Measurements from ENCODE around the gene FAM210A.

FAM210A gene

DNA sequence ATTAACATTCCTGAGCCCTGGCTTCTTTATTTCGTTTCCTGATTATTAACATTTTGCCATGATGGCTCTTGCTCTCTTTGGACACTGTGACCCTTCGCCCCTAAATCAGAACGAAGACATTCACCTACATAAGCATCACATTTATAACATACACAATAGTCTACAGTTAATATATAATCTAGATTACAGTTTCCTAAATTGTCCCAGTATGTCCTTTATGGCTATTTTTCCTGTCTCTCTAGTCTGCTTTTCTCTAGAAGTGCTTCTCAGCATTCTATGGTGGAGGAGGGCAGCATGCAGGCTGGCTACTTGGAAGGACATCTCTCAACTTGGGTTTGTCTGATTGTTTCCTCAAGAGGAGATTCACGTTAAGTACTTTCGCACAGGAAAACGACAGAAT, 49.9 kb downstream of the FAM210A start:
- no peak overlapping the region for H3K9ac ChIP-seq (ENCODE audit: low read length)
- H3K27me3 ChIP-seq (ENCODE audit: control insufficient read depth in 1 of 2, insufficient read depth in 1 of 2, low read length in 2 of 2): no peaks in the 10 kb centered on the region
- no peak overlapping the region for H4K91ac ChIP-seq (ENCODE audit: low read length)
- H2BK12ac ChIP-seq (ENCODE audit: low read length in 2 of 2): no peak overlapping the region
- H3K4ac ChIP-seq (ENCODE audit: low read depth in 1 of 2, low read length in 2 of 2): no peak overlapping the region
- no peak overlapping the region for H2BK5ac ChIP-seq (ENCODE audit: low read depth, low read length, poor library complexity, severe bottlenecking)
- no peak overlapping the region for H3K4me2 ChIP-seq (ENCODE audit: low read length, poor library complexity, severe bottlenecking)
- no peak for DNase-seq
- no peak overlapping the region for H3K27ac ChIP-seq (ENCODE audit: low read length, poor library complexity, severe bottlenecking)
- no peak overlapping the region for H3K14ac ChIP-seq (ENCODE audit: low read length in 2 of 2)
- peak overlapping the region in 1 of 2 experiments; percentile 28 for H3K4me3 ChIP-seq (ENCODE audit: insufficient read depth in 1 of 2, low read depth in 1 of 2, low read length in 2 of 2)
- H2BK120ac ChIP-seq (ENCODE audit: low read depth, low read length): no peak overlapping the region
- H3K23ac ChIP-seq (ENCODE audit: low read length in 2 of 2): no peak overlapping the region
- H2AK5ac ChIP-seq (ENCODE audit: low read length, severe bottlenecking): no peak overlapping the region
- peaks cover 0 to 5% of the 10 kb centered on the region in 2 experiments for H3K36me3 ChIP-seq (ENCODE audit: control insufficient read depth in 1 of 2, insufficient read depth in 2 of 2, low read depth in 1 of 2, low read length in 2 of 2)
- no peak overlapping the region for H4K8ac ChIP-seq (ENCODE audit: low read length)
- H2BK15ac ChIP-seq (ENCODE audit: low read depth, poor library complexity, severe bottlenecking): no peak overlapping the region
- H2AFZ ChIP-seq (ENCODE audit: low read depth, low read length): no peak overlapping the region
- H3K4me1 ChIP-seq (ENCODE audit: control insufficient read depth, insufficient read depth, low read depth, low read length): no peaks in the 10 kb centered on the region
- peaks cover 10% of the 10 kb centered on the region for H3K79me1 ChIP-seq (replicated peaks; ENCODE audit: low read length, poor library complexity, severe bottlenecking)
- no peak overlapping the region for H3K18ac ChIP-seq (ENCODE audit: low read depth in 1 of 2, low read length in 2 of 2)
- H3K9me3 ChIP-seq (ENCODE audit: control insufficient read depth, low read length): no peaks in the 10 kb centered on the region
- WGBS: 97% methylated on average over 6 of the region's 6 CpGs

DNA sequence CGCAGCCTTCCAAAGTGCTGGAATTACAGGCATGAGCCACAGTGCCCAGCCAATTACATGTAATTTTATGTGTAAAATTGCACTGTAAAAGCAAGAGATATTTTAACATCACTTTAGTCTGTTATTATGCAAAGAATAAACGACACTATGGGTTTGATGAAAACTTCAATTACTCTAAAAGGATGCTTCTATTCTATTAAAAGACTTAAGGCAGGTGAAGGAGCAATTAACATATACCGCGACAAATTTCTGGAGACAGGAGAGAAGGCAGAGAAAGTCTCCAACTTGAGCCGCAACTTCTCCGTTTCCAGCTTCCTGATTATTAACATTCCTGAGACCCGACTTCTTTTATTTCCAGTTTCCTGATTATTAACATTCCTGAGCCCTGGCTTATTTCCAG, 53.7 kb downstream of the FAM210A start:
- Histone ChIP-seq H3K27ac (ENCODE audit: low read length, poor library complexity, severe bottlenecking) (no peak overlapping the region), H3K79me1 (replicated peaks; ENCODE audit: low read length, poor library complexity, severe bottlenecking) (peaks cover 14% of the 10 kb centered on the region), H3K9ac (ENCODE audit: low read length) (no peak overlapping the region), H3K18ac (ENCODE audit: low read depth in 1 of 2, low read length in 2 of 2) (no peak overlapping the region), H3K4me3 (ENCODE audit: insufficient read depth in 1 of 2, low read depth in 1 of 2, low read length in 2 of 2) (no peak overlapping the region), H4K91ac (ENCODE audit: low read length) (no peak overlapping the region), H3K4me1 (ENCODE audit: control insufficient read depth, insufficient read depth, low read depth, low read length) (no peaks in the 10 kb centered on the region), H3K36me3 (ENCODE audit: control insufficient read depth in 1 of 2, insufficient read depth in 2 of 2, low read depth in 1 of 2, low read length in 2 of 2) (peaks cover 0 to 26% of the 10 kb centered on the region in 2 experiments), H2BK12ac (ENCODE audit: low read length in 2 of 2) (no peak overlapping the region), H4K8ac (ENCODE audit: low read length) (no peak overlapping the region), H2BK15ac (ENCODE audit: low read depth, poor library complexity, severe bottlenecking) (no peak overlapping the region), H2BK120ac (ENCODE audit: low read depth, low read length) (no peak overlapping the region), H2AK5ac (ENCODE audit: low read length, severe bottlenecking) (no peak overlapping the region), H2BK5ac (ENCODE audit: low read depth, low read length, poor library complexity, severe bottlenecking) (no peak overlapping the region), H3K4me2 (ENCODE audit: low read length, poor library complexity, severe bottlenecking) (no peak overlapping the region), H3K23ac (ENCODE audit: low read length in 2 of 2) (no peak overlapping the region), H3K9me3 (ENCODE audit: control insufficient read depth, low read length) (no peaks in the 10 kb centered on the region), H3K27me3 (ENCODE audit: control insufficient read depth in 1 of 2, insufficient read depth in 1 of 2, low read length in 2 of 2) (no peaks in the 10 kb centered on the region), H3K4ac (ENCODE audit: low read depth in 1 of 2, low read length in 2 of 2) (no peak overlapping the region), H2AFZ (ENCODE audit: low read depth, low read length) (no peak overlapping the region), H3K14ac (ENCODE audit: low read length in 2 of 2) (no peak overlapping the region)
- WGBS: 89% methylated on average over 5 of the region's 7 CpGs
- DNase-seq: no peak

DNA sequence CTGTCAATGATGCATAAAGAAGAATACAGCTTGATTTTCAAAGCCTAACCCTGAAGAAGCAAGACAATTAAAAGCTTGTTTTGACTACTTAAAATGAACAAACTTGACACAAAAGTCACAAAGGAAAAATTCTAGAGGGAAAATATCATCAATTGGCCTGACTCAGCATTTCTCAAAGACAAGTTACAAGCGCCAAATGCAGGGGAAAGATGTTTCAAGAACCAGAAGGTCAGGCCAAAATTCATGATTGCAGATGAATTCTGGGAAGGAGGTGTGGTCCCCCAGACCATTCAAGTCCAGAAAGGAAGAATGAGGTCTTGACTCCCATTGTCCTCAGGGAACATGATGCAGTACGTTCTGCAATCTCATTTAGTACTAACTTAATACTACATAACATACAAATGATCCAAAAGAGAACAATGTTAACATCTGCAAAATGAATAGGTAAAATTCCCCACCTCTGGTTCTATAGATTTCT, 64.5 kb downstream of the FAM210A start:
- H2BK12ac ChIP-seq (ENCODE audit: low read length in 2 of 2): no peak overlapping the region
- WGBS: 90% methylated on average over 2 of the region's 2 CpGs
- no peaks in the 10 kb centered on the region for H3K9me3 ChIP-seq (ENCODE audit: control insufficient read depth, low read length)
- no peak overlapping the region for H3K4me2 ChIP-seq (ENCODE audit: low read length, poor library complexity, severe bottlenecking)
- peaks cover 0 to 21% of the 10 kb centered on the region in 2 experiments for H3K36me3 ChIP-seq (ENCODE audit: control insufficient read depth in 1 of 2, insufficient read depth in 2 of 2, low read depth in 1 of 2, low read length in 2 of 2)
- no peak overlapping the region for H4K91ac ChIP-seq (ENCODE audit: low read length)
- H3K27ac ChIP-seq (ENCODE audit: low read length, poor library complexity, severe bottlenecking): no peak overlapping the region
- peaks cover 1% of the 10 kb centered on the region for H3K79me1 ChIP-seq (replicated peaks; ENCODE audit: low read length, poor library complexity, severe bottlenecking)
- H2BK15ac ChIP-seq (ENCODE audit: low read depth, poor library complexity, severe bottlenecking): no peak overlapping the region
- H2BK120ac ChIP-seq (ENCODE audit: low read depth, low read length): no peak overlapping the region
- H3K23ac ChIP-seq (ENCODE audit: low read length in 2 of 2): no peak overlapping the region
- H3K14ac ChIP-seq (ENCODE audit: low read length in 2 of 2): no peak overlapping the region
- no peak overlapping the region for H3K18ac ChIP-seq (ENCODE audit: low read depth in 1 of 2, low read length in 2 of 2)
- H2BK5ac ChIP-seq (ENCODE audit: low read depth, low read length, poor library complexity, severe bottlenecking): no peak overlapping the region
- no peak overlapping the region for H4K8ac ChIP-seq (ENCODE audit: low read length)
- H3K27me3 ChIP-seq (ENCODE audit: control insufficient read depth in 1 of 2, insufficient read depth in 1 of 2, low read length in 2 of 2): no peaks in the 10 kb centered on the region
- no peak overlapping the region for H2AK5ac ChIP-seq (ENCODE audit: low read length, severe bottlenecking)
- no peak overlapping the region for H3K4me3 ChIP-seq (ENCODE audit: insufficient read depth in 1 of 2, low read depth in 1 of 2, low read length in 2 of 2)
- no peak overlapping the region for H2AFZ ChIP-seq (ENCODE audit: low read depth, low read length)
- no peak overlapping the region for H3K9ac ChIP-seq (ENCODE audit: low read length)
- DNase-seq: no peak
- no peaks in the 10 kb centered on the region for H3K4me1 ChIP-seq (ENCODE audit: control insufficient read depth, insufficient read depth, low read depth, low read length)
- H3K4ac ChIP-seq (ENCODE audit: low read depth in 1 of 2, low read length in 2 of 2): no peak overlapping the region

DNA sequence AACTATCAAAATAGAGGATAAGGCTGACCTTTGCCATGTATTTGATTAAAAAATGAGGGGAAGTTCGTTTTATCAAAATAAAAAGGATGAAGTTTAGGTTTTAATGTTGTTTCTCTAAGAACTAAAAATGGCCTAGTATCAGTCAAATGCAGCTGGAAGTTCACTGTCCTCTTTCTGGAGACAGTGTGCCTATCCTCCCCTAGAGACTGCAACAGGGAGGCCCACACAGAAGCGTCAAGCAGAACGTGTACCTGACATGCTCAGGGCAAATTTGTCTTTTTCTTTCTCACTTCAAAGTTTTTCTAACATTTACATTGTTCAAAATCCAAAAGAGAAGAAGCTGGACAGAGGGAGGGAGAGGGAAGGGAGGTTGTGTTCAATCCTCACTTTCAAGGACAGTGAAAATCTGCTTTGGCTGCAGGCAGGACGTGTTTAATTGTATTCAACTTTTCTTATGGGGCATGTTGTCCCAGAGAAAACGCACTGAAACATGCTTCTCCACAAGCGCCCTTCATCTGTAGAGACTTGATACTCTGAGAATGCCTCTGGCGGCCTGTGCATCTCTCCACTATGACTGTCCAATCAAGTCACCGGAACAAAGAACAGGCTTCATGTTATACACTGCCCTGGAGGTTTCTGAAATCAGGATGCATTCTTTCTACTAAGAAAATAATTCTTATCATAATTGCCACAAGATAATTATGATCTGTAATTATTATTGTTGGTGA, 65.1 kb downstream of the FAM210A start:
- no peaks in the 10 kb centered on the region for H3K27me3 ChIP-seq (ENCODE audit: control insufficient read depth in 1 of 2, insufficient read depth in 1 of 2, low read length in 2 of 2)
- WGBS: 91% methylated on average over 7 of the region's 8 CpGs
- no peak for DNase-seq

More for the DNA sequence above, 65.1 kb downstream of the FAM210A start:
- H3K14ac ChIP-seq (ENCODE audit: low read length in 2 of 2): no peak overlapping the region
- no peak overlapping the region for H2BK120ac ChIP-seq (ENCODE audit: low read depth, low read length)
- no peak overlapping the region for H3K4ac ChIP-seq (ENCODE audit: low read depth in 1 of 2, low read length in 2 of 2)
- H2BK12ac ChIP-seq (ENCODE audit: low read length in 2 of 2): no peak overlapping the region
- no peaks in the 10 kb centered on the region for H3K4me1 ChIP-seq (ENCODE audit: control insufficient read depth, insufficient read depth, low read depth, low read length)
- H3K4me3 ChIP-seq (ENCODE audit: insufficient read depth in 1 of 2, low read depth in 1 of 2, low read length in 2 of 2): no peak overlapping the region
- no peak overlapping the region for H4K91ac ChIP-seq (ENCODE audit: low read length)
- no peak overlapping the region for H2AFZ ChIP-seq (ENCODE audit: low read depth, low read length)
- no peak overlapping the region for H3K27ac ChIP-seq (ENCODE audit: low read length, poor library complexity, severe bottlenecking)
- H3K9me3 ChIP-seq (ENCODE audit: control insufficient read depth, low read length): no peaks in the 10 kb centered on the region
- H3K9ac ChIP-seq (ENCODE audit: low read length): no peak overlapping the region
- no peak overlapping the region for H2AK5ac ChIP-seq (ENCODE audit: low read length, severe bottlenecking)
- H3K4me2 ChIP-seq (ENCODE audit: low read length, poor library complexity, severe bottlenecking): no peak overlapping the region
- no peak overlapping the region for H2BK15ac ChIP-seq (ENCODE audit: low read depth, poor library complexity, severe bottlenecking)
- H3K23ac ChIP-seq (ENCODE audit: low read length in 2 of 2): no peak overlapping the region
- H3K18ac ChIP-seq (ENCODE audit: low read depth in 1 of 2, low read length in 2 of 2): no peak overlapping the region
- peaks cover 1% of the 10 kb centered on the region for H3K79me1 ChIP-seq (replicated peaks; ENCODE audit: low read length, poor library complexity, severe bottlenecking)
- no peak overlapping the region for H4K8ac ChIP-seq (ENCODE audit: low read length)
- no peak overlapping the region for H2BK5ac ChIP-seq (ENCODE audit: low read depth, low read length, poor library complexity, severe bottlenecking)
- peaks cover 0 to 15% of the 10 kb centered on the region in 2 experiments for H3K36me3 ChIP-seq (ENCODE audit: control insufficient read depth in 1 of 2, insufficient read depth in 2 of 2, low read depth in 1 of 2, low read length in 2 of 2)
